ENCODE data around the gene RAB7B.

RAB7B gene

DNA sequence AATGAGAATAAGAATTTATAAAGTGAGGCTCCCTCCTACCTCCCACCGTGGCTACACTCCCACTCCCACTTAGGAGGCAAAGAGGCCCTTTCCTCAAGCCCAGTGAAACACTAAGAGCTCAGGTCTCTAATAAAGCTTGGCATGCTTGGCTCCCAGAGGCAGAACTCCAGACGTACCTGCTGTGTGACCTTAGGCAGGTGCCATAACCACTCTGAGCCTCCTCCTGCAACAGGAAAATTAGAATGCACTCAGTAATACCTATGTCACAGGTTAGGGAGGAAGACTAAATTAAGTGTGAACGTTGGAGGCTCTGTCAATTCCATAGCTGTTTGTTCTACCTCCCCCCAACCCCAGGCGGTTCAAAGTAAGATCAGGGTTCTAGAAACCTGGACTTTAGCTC is 43.4 kb downstream of the RAB7B start:
- TF ChIP-seq EZH2 (optimal IDR thresholded peaks at IDR 0.05; ENCODE audit: low read depth, low read length) (no peak), EZH2phosphoT487 (IDR thresholded peaks at IDR 0.05; ENCODE audit: low read length) (no peak), CTCF (IDR thresholded peaks at IDR 0.05; ENCODE audit: low read length) (no peak)
- no peaks in the 10 kb centered on the region for H3K27me3 ChIP-seq (replicated peaks; ENCODE audit: insufficient read depth, low read length)
- no peaks in the 10 kb centered on the region for H3F3A ChIP-seq (ENCODE audit: insufficient read depth, low read length)
- no peak overlapping the region for H3K4me2 ChIP-seq (ENCODE audit: low read depth, low read length)
- no peaks in the 10 kb centered on the region for H3K9me3 ChIP-seq (replicated peaks; ENCODE audit: insufficient read depth, low read length)
- no peaks in the 10 kb centered on the region for H4K20me1 ChIP-seq (ENCODE audit: insufficient read depth, low read length)
- no peaks in the 10 kb centered on the region for H3K9me2 ChIP-seq (replicated peaks; ENCODE audit: insufficient read depth, low read length)
- no peaks in the 10 kb centered on the region for H3K79me2 ChIP-seq (ENCODE audit: low read length)
- H3K4me1 ChIP-seq (ENCODE audit: low read length) = peaks cover 9% of the 10 kb centered on the region
- no peak overlapping the region for H3K4me3 ChIP-seq (ENCODE audit: low read length)
- no peak overlapping the region for H3K9ac ChIP-seq (ENCODE audit: low read length)
- no peak for DNase-seq
- no peaks in the 10 kb centered on the region for H3K36me3 ChIP-seq (replicated peaks; ENCODE audit: insufficient read depth, low read length)
- H3K27ac ChIP-seq (ENCODE audit: low read length) = no peak overlapping the region
- H2AFZ ChIP-seq (ENCODE audit: low read length) = no peak overlapping the region

DNA sequence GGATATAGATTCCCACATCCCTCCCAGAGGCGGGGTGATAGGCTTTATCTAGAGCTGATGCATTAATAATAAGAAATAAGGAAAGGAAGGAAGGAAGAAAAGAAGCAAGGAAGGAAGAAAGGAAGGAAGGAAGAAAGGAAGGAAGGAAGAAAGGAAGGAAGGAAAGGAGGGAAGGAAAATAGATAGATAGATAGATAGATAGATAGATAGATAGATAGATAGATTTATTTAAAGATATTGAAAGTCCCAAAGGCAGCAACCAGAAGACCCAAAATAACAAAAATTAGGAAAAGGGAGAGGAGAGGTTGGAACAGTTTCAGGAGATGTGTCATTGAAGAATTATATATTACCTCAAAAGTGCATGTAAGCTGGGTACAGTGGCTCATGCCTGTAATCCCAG is 47.7 kb downstream of the RAB7B start:
- H2AFZ ChIP-seq (ENCODE audit: low read length) = no peak overlapping the region
- no peak overlapping the region for H3K27ac ChIP-seq (ENCODE audit: low read length)
- no peak overlapping the region for H3K9ac ChIP-seq (ENCODE audit: low read length)
- no peaks in the 10 kb centered on the region for H3K4me1 ChIP-seq (ENCODE audit: low read length)
- no peak for TF ChIP-seq EZH2phosphoT487 (IDR thresholded peaks at IDR 0.05; ENCODE audit: low read length)
- H4K20me1 ChIP-seq (ENCODE audit: insufficient read depth, low read length) = no peaks in the 10 kb centered on the region
- H3K79me2 ChIP-seq (ENCODE audit: low read length) = no peaks in the 10 kb centered on the region
- DNase-seq = no peak
- no peaks in the 10 kb centered on the region for H3K27me3 ChIP-seq (replicated peaks; ENCODE audit: insufficient read depth, low read length)
- no peaks in the 10 kb centered on the region for H3K36me3 ChIP-seq (replicated peaks; ENCODE audit: insufficient read depth, low read length)
- no peak overlapping the region for H3K4me3 ChIP-seq (ENCODE audit: low read length)
- no peak overlapping the region for H3K4me2 ChIP-seq (ENCODE audit: low read depth, low read length)
- no peaks in the 10 kb centered on the region for H3F3A ChIP-seq (ENCODE audit: insufficient read depth, low read length)
- H3K9me3 ChIP-seq (replicated peaks; ENCODE audit: insufficient read depth, low read length) = no peaks in the 10 kb centered on the region
- H3K9me2 ChIP-seq (replicated peaks; ENCODE audit: insufficient read depth, low read length) = no peaks in the 10 kb centered on the region

DNA sequence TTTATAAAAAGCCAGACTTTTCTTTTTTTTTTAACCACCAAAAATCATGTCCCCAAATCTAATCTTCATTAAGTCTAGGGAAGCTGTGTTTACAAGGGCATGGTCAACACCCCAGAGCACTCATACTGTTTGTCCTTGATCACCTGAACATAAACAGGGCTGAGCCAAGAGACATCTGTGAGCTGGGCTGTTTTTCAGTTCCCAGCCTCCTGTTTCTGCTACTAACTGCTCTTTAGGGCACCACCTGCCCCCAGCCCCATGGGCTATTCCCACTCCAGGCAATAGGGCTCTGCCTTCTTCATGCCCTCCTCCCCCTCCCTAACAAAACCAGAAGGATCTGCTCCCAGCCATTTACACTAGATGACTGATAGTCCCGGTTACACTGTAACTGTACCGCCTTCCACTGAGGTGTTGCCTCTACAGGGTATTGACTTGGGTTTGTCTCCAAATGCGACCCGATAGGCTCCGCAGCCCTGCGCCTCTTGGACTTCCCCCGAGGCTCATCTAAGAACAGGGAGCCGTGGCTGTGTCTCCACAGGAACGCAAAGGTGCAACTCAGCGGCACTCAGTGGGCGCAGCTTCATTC is 48.3 kb downstream of the RAB7B start:
- H3K9ac ChIP-seq (ENCODE audit: low read length) = no peak overlapping the region
- no peak for DNase-seq
- H3K4me2 ChIP-seq (ENCODE audit: low read depth, low read length) = no peak overlapping the region

More for the DNA sequence above, 48.3 kb downstream of the RAB7B start:
- no peaks in the 10 kb centered on the region for H3K9me2 ChIP-seq (replicated peaks; ENCODE audit: insufficient read depth, low read length)
- H3K27me3 ChIP-seq (replicated peaks; ENCODE audit: insufficient read depth, low read length) = no peaks in the 10 kb centered on the region
- no peaks in the 10 kb centered on the region for H3K36me3 ChIP-seq (replicated peaks; ENCODE audit: insufficient read depth, low read length)
- H3K27ac ChIP-seq (ENCODE audit: low read length) = no peak overlapping the region
- no peak for TF ChIP-seq EZH2 (optimal IDR thresholded peaks at IDR 0.05; ENCODE audit: low read depth, low read length)
- TF ChIP-seq CTCF (IDR thresholded peaks at IDR 0.05; ENCODE audit: low read length) = no peak
- no peak for TF ChIP-seq EZH2phosphoT487 (IDR thresholded peaks at IDR 0.05; ENCODE audit: low read length)
- H3K79me2 ChIP-seq (ENCODE audit: low read length) = no peaks in the 10 kb centered on the region
- no peaks in the 10 kb centered on the region for H3F3A ChIP-seq (ENCODE audit: insufficient read depth, low read length)
- no peaks in the 10 kb centered on the region for H3K4me1 ChIP-seq (ENCODE audit: low read length)
- H3K4me3 ChIP-seq (ENCODE audit: low read length) = no peak overlapping the region
- no peak overlapping the region for H2AFZ ChIP-seq (ENCODE audit: low read length)
- no peaks in the 10 kb centered on the region for H4K20me1 ChIP-seq (ENCODE audit: insufficient read depth, low read length)
- no peaks in the 10 kb centered on the region for H3K9me3 ChIP-seq (replicated peaks; ENCODE audit: insufficient read depth, low read length)

All from MM.1S (cell line).